GM12878 (cell line): Measurements from ENCODE around the gene PSMA7. TPM values are rescaled to one million over a fixed set of nuclear protein-coding genes. Genes with fewer than 3 reads are reported as not detected.

ENCODE experiments used
- ATAC-seq: fragments of 200-7000 bp; cut with Tn5 transposase; 3 replicates; pipeline ENCODE4 v1.9.1; 2020; ENCODE audit warnings: mild to moderate bottlenecking, moderate library complexity
- BruUV-seq: library from RNA; stranded (reverse); fragments of 400-500 nt; replicated peaks from 2 replicates; lab custom pipeline; 2021; lab: Mats Ljungman, UMichigan
- CTCF ChIA-PET: fragments of 300-600 bp; sonication (Branson Sonifier 250); formaldehyde crosslinking; extraction: SDS; loops from one replicate; lab custom pipeline; 2021; ENCODE audit warnings: inconsistent platforms; lab: Yijun Ruan, JAX
- POLR2A ChIA-PET: fragments of 350-600 bp; formaldehyde crosslinking; extraction: SDS; loops from one replicate; lab custom pipeline; 2021; ENCODE audit warnings: inconsistent platforms; lab: Charles Lee
- RAD21 ChIA-PET: fragments of 300-600 bp; sonication (Branson Sonifier 250); formaldehyde crosslinking; loops from one replicate; lab custom pipeline; 2023; ENCODE audit warnings: antibody characterized with exemption; ENCODE audit not compliant: unreplicated experiment; lab: Charles Lee
- SMC1A ChIA-PET: fragments of 300-600 bp; sonication (Branson Sonifier 250); formaldehyde crosslinking; loops from one replicate; lab custom pipeline; 2023; ENCODE audit not compliant: unreplicated experiment, uncharacterized antibody; lab: Charles Lee
- DNase-seq: peaks from one replicate; pipeline ENCODE4 v3.0.0-alpha.2; 2011; ENCODE audit warnings: low read depth, low spot score
- FAIRE-seq: peaks from 3 replicates; lab custom pipeline; 2011; peaks lifted over from hg19 to GRCh38; lab: Jason Lieb, UNC
- H2AFZ ChIP-seq: 2 replicates; pipeline ENCODE4 v1.6.0; 2011; ENCODE audit warnings: low read depth, low read length, control low read depth; ENCODE audit not compliant: control insufficient read depth
- H3K27ac ChIP-seq: 2 replicates; pipeline ENCODE4 v1.5.1; 2011; ENCODE audit warnings: control low read depth; ENCODE audit not compliant: control insufficient read depth, insufficient read depth
- H3K27me3 ChIP-seq, 2 experiments: replicated peaks in 1 of 2; 2 replicates each; pipeline versions ENCODE4 v1.6.0 to v1.6.1; 2011; ENCODE audit warnings: low read length in 1 of 2; ENCODE audit not compliant: control insufficient read depth in 2 of 2, insufficient read depth in 2 of 2
- H3K36me3 ChIP-seq, 2 experiments: 2 replicates each; pipeline ENCODE4 v1.5.1; 2011; ENCODE audit warnings: low read length in 1 of 2; ENCODE audit not compliant: control insufficient read depth in 2 of 2, insufficient read depth in 2 of 2
- H3K4me1 ChIP-seq: 2 replicates; pipeline ENCODE4 v1.6.1; 2011; ENCODE audit warnings: mild to moderate bottlenecking, low read length, moderate library complexity, mixed read lengths; ENCODE audit not compliant: control insufficient read depth, insufficient read depth
- H3K4me2 ChIP-seq: 2 replicates; pipeline ENCODE4 v1.6.0; 2011; ENCODE audit warnings: control low read depth; ENCODE audit not compliant: control insufficient read depth, insufficient read depth
- H3K4me3 ChIP-seq: fragments of 200-600 bp; sonication (generic); 2 replicates; pipeline ENCODE4 v1.5.1; 2016
- H3K79me2 ChIP-seq: 2 replicates; pipeline ENCODE4 v1.6.0; 2011; ENCODE audit warnings: low read length; ENCODE audit not compliant: control insufficient read depth, insufficient read depth
- H3K9ac ChIP-seq: 2 replicates; pipeline ENCODE4 v1.8.0; 2011; ENCODE audit warnings: low read length, control low read depth, mixed read lengths; ENCODE audit not compliant: control insufficient read depth, insufficient read depth
- H3K9me3 ChIP-seq: replicated peaks from 3 replicates; pipeline ENCODE4 v1.5.1; 2011; ENCODE audit warnings: mild to moderate bottlenecking, low read length; ENCODE audit not compliant: control insufficient read depth, insufficient read depth
- H4K20me1 ChIP-seq: 2 replicates; pipeline ENCODE4 v1.6.0; 2011; ENCODE audit not compliant: control insufficient read depth, insufficient read depth
- BACH1 ChIP-seq: fragments of 450-650 bp; IDR thresholded peaks from 2 replicates; pipeline ENCODE4 v1.6.1; 2017; ENCODE audit warnings: mild to moderate bottlenecking, borderline replicate concordance
- CBFB ChIP-seq: IDR thresholded peaks from 2 replicates; pipeline ENCODE4 v1.6.1; 2016; ENCODE audit warnings: antibody characterized with exemption, low read depth
- EP300 ChIP-seq, 2 experiments: fragments of 150-350 bp in 1 of 2; IDR thresholded peaks; 2 replicates each; pipeline ENCODE4 v1.6.1; 2011 to 2012; ENCODE audit warnings: low read depth in 2 of 2, low read length in 2 of 2, borderline replicate concordance in 1 of 2, improper control_type of control experiment in 1 of 2, inconsistent platforms in 1 of 2; ENCODE audit not compliant: control insufficient read depth in 1 of 2
- GATAD2B ChIP-seq: fragments of 450-650 bp; conservative IDR thresholded peaks from 2 replicates; pipeline ENCODE4 v1.6.1; 2017; ENCODE audit warnings: low read depth, mild to moderate bottlenecking, moderate library complexity
- NFYA ChIP-seq: IDR thresholded peaks from 2 replicates; pipeline ENCODE4 v1.6.1; 2011; ENCODE audit warnings: low read depth, mild to moderate bottlenecking, low read length, improper control_type of control experiment, borderline replicate concordance
- SIN3A ChIP-seq: IDR thresholded peaks from 2 replicates; pipeline ENCODE4 v1.6.1; 2012; ENCODE audit warnings: low read depth, low read length, improper control_type of control experiment
- SREBF2 ChIP-seq: IDR thresholded peaks from 2 replicates; pipeline ENCODE4 v1.6.1; 2012; ENCODE audit warnings: mild to moderate bottlenecking, low read length
- SRF ChIP-seq, 2 experiments: IDR thresholded peaks; 2 replicates each; pipeline ENCODE4 v1.6.1; 2011; ENCODE audit warnings: low read depth in 2 of 2, low read length in 2 of 2, mild to moderate bottlenecking in 1 of 2, moderate library complexity in 1 of 2
- TAF1 ChIP-seq: IDR thresholded peaks from 2 replicates; pipeline ENCODE4 v1.6.1; 2011; ENCODE audit warnings: mild to moderate bottlenecking, low read depth, low read length, borderline replicate concordance
- WGBS: methylation state at CpG from one replicate; pipeline ENCODE4 v1.1.6; 2016; ENCODE audit warnings: low lambda C conversion rate; ENCODE audit not compliant: insufficient replicate concordance, insufficient coverage; ENCODE audit errors: missing lambda C conversion rate; 5-methylcytosine and 5-hydroxymethylcytosine counted together
- in situ Hi-C: fragments of 300-500 bp; cut with MboI; formaldehyde crosslinking; loops from 9 replicates; pipeline ENCODE4 v1.14.3; 2018; ENCODE audit warnings: mixed read lengths
- intact Hi-C: fragments of 100-400 bp; cut with micrococcal nuclease; formaldehyde crosslinking; loops from one replicate; pipeline ENCODE4 v1.14.2; 2022; ENCODE audit not compliant: unreplicated experiment
- polyA plus RNA-seq, 11 experiments: library from polyadenylated mRNA; depleted of rRNA in 4 of 11; unstranded in 6 of 11; stranded (reverse) in 5 of 11; fragments of >200 nt; fragmentation: Nextera tagmentation in 4 of 11; fragmentation: Illumina TruSeq in 1 of 11; extraction: Ambion mirVana in 4 of 11; extraction: Trizol in 1 of 11; gene quantifications; 1 replicate in 1 of 11; 2 replicates in 10 of 11; pipeline versions ENCODE4 v1.2.1 to v1.2.3, GENCODE V29; 2011 to 2016; ENCODE audit warnings: inconsistent platforms in 2 of 11, missing spikeins in 2 of 11, low read depth in 1 of 11
- total RNA-seq, 4 experiments: library from RNA; depleted of rRNA in 3 of 4; stranded (reverse); fragments of >200 nt in 3 of 4; fragmentation: Illumina TruSeq in 1 of 4; extraction: Trizol in 1 of 4; gene quantifications; 2 replicates each; pipeline versions ENCODE4 v1.2.1 to v1.2.3, GENCODE V29; 2013 to 2021
- TF ChIP-seq, protein P1 (sequence below): IDR thresholded peaks from 2 replicates; pipeline ENCODE4 v1.6.1; 2012; ENCODE audit warnings: low read length, inconsistent platforms
- TF ChIP-seq, protein P2 (sequence below): fragments of 450-650 bp; IDR thresholded peaks from 2 replicates; pipeline ENCODE4 v1.6.1; 2017; ENCODE audit warnings: antibody characterized with exemption, mild to moderate bottlenecking, moderate library complexity
- TF ChIP-seq, protein P3 (sequence below): fragments of 450-650 bp; IDR thresholded peaks from 2 replicates; pipeline ENCODE4 v1.6.1; 2017; ENCODE audit warnings: mild to moderate bottlenecking, moderate library complexity

The PSMA7 gene
- total and polyA plus RNA-seq, 10 of the 15 experiments (the other 5 are each of a cell fraction or from before 2014, with no cell fraction given), result 216 to 857 (median 368) TPM

DNA sequence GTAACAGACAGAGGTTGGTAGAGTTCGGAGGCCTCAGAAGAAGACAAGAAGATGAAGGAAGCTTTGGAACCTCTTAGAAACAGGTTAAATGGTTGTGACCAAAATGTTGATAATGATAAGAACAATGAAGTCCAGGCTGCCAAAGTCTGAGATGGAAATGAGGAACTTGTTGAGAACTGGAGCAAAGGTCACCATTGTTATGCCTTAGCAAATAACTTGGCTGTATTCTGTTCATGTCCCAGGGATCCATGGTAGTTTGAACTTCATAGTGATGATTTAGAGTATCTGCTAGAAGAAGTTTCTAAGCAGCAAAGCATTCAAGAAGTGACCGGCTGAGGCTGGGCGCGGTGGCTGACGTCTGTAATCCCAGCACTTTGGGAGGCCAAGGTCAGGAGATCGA is 32.0 kb downstream of the PSMA7 start:
- H3K4me1 ChIP-seq, result no peaks in the 10 kb centered on the region
- H3K9ac ChIP-seq, result no peak overlapping the region
- ATAC-seq (no peak), DNase-seq (no peak), FAIRE-seq (no peak)
- TF ChIP-seq SIN3A (no peak), BACH1 (no peak), EP300 (IDR thresholded peaks at IDR 0.05; ENCODE audit: borderline replicate concordance in 1 of 2, control insufficient read depth in 1 of 2, low read depth in 2 of 2, low read length in 2 of 2) (no peak), CBFB (no peak), SREBF2 (no peak), NFYA (no peak), SRF (IDR thresholded peaks at IDR 0.05; ENCODE audit: low read depth in 2 of 2, low read length in 2 of 2) (no peak), GATAD2B (no peak), TAF1 (no peak)
- TF ChIP-seq, protein P1, sequence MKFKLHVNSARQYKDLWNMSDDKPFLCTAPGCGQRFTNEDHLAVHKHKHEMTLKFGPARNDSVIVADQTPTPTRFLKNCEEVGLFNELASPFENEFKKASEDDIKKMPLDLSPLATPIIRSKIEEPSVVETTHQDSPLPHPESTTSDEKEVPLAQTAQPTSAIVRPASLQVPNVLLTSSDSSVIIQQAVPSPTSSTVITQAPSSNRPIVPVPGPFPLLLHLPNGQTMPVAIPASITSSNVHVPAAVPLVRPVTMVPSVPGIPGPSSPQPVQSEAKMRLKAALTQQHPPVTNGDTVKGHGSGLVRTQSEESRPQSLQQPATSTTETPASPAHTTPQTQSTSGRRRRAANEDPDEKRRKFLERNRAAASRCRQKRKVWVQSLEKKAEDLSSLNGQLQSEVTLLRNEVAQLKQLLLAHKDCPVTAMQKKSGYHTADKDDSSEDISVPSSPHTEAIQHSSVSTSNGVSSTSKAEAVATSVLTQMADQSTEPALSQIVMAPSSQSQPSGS, result no peak
- TF ChIP-seq, protein P2, sequence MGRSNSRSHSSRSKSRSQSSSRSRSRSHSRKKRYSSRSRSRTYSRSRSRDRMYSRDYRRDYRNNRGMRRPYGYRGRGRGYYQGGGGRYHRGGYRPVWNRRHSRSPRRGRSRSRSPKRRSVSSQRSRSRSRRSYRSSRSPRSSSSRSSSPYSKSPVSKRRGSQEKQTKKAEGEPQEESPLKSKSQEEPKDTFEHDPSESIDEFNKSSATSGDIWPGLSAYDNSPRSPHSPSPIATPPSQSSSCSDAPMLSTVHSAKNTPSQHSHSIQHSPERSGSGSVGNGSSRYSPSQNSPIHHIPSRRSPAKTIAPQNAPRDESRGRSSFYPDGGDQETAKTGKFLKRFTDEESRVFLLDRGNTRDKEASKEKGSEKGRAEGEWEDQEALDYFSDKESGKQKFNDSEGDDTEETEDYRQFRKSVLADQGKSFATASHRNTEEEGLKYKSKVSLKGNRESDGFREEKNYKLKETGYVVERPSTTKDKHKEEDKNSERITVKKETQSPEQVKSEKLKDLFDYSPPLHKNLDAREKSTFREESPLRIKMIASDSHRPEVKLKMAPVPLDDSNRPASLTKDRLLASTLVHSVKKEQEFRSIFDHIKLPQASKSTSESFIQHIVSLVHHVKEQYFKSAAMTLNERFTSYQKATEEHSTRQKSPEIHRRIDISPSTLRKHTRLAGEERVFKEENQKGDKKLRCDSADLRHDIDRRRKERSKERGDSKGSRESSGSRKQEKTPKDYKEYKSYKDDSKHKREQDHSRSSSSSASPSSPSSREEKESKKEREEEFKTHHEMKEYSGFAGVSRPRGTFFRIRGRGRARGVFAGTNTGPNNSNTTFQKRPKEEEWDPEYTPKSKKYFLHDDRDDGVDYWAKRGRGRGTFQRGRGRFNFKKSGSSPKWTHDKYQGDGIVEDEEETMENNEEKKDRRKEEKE, result no peak
- TF ChIP-seq, protein P3, sequence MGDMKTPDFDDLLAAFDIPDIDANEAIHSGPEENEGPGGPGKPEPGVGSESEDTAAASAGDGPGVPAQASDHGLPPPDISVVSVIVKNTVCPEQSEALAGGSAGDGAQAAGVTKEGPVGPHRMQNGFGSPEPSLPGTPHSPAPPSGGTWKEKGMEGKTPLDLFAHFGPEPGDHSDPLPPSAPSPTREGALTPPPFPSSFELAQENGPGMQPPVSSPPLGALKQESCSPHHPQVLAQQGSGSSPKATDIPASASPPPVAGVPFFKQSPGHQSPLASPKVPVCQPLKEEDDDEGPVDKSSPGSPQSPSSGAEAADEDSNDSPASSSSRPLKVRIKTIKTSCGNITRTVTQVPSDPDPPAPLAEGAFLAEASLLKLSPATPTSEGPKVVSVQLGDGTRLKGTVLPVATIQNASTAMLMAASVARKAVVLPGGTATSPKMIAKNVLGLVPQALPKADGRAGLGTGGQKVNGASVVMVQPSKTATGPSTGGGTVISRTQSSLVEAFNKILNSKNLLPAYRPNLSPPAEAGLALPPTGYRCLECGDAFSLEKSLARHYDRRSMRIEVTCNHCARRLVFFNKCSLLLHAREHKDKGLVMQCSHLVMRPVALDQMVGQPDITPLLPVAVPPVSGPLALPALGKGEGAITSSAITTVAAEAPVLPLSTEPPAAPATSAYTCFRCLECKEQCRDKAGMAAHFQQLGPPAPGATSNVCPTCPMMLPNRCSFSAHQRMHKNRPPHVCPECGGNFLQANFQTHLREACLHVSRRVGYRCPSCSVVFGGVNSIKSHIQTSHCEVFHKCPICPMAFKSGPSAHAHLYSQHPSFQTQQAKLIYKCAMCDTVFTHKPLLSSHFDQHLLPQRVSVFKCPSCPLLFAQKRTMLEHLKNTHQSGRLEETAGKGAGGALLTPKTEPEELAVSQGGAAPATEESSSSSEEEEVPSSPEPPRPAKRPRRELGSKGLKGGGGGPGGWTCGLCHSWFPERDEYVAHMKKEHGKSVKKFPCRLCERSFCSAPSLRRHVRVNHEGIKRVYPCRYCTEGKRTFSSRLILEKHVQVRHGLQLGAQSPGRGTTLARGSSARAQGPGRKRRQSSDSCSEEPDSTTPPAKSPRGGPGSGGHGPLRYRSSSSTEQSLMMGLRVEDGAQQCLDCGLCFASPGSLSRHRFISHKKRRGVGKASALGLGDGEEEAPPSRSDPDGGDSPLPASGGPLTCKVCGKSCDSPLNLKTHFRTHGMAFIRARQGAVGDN, result no peak
- WGBS, result 92% methylated on average over 6 of the region's 6 CpGs
- H3K4me2 ChIP-seq, result no peak overlapping the region
- ChIA-PET POLR2A (no interaction called here), SMC1A (interaction anchor here (1.1 to 1.7 kb wide), 2 partner anchors 10 to 100 kb away, joined by 3 to 7 read pairs; no protein-coding TSS in a partner anchor), CTCF (no interaction called here), RAD21 (no interaction called here)
- H3K27me3 ChIP-seq, result no peaks in the 10 kb centered on the region
- no peak overlapping the region for H3K27ac ChIP-seq
- in situ Hi-C loops (no loop called here), intact Hi-C loops (no loop called here)
- no TSS peak for BruUV-seq
- no peak overlapping the region for H2AFZ ChIP-seq
- H3K36me3 ChIP-seq, result no peaks in the 10 kb centered on the region
- H3K4me3 ChIP-seq, result no peak overlapping the region
- H4K20me1 ChIP-seq, result no peaks in the 10 kb centered on the region
- no peaks in the 10 kb centered on the region for H3K79me2 ChIP-seq
- peaks cover 18% of the 10 kb centered on the region; the same call in 1 of the 3 replicates for H3K9me3 ChIP-seq
